HUES6 (cell line): ENCODE data around the gene ADGRV1.
"Not testable (repeated sequence)": the region's sequence is repeated elsewhere in the genome, so short reads cannot be mapped to it uniquely, and the experiment has no call there.

Source experiments
- H3K27ac ChIP-seq: 2 replicates; pipeline ENCODE4 v1.7.0; 2013; ENCODE audit warnings: low read depth, mild to moderate bottlenecking, low read length, inconsistent platforms
- H3K27me3 ChIP-seq: 2 replicates; pipeline ENCODE4 v1.6.1; 2013; ENCODE audit warnings: low read length; ENCODE audit not compliant: control insufficient read depth, insufficient read depth
- H3K36me3 ChIP-seq: 2 replicates; pipeline ENCODE4 v1.6.1; 2013; ENCODE audit warnings: low read length; ENCODE audit not compliant: control insufficient read depth, insufficient read depth
- H3K4me1 ChIP-seq: 2 replicates; pipeline ENCODE4 v1.6.1; 2013; ENCODE audit warnings: low read length; ENCODE audit not compliant: control insufficient read depth, insufficient read depth
- H3K4me3 ChIP-seq: 2 replicates; pipeline ENCODE4 v1.5.1; 2013; ENCODE audit warnings: low read depth, low read length
- H3K9ac ChIP-seq: one replicate; pipeline ENCODE4 v1.6.1; 2013; ENCODE audit warnings: mild to moderate bottlenecking, low read length
- H3K9me3 ChIP-seq: 2 replicates; pipeline ENCODE4 v1.6.1; 2013; ENCODE audit warnings: low read depth, low read length; ENCODE audit not compliant: control insufficient read depth, insufficient read depth

Gene ADGRV1

GRCh38 chr5:91048073-91048472 lies 489.5 kb downstream of the ADGRV1 start:
- no peak overlapping the region for H3K9ac ChIP-seq
- no peak overlapping the region for H3K4me3 ChIP-seq
- H3K9me3 ChIP-seq = no peaks in the 10 kb centered on the region
- H3K4me1 ChIP-seq = no peaks in the 10 kb centered on the region; the same call in 1 of the 2 replicates
- H3K36me3 ChIP-seq = no peaks in the 10 kb centered on the region
- H3K27ac ChIP-seq = no peak overlapping the region
- H3K27me3 ChIP-seq = no peaks in the 10 kb centered on the region

- Histone ChIP-seq H3K27ac (no peak overlapping the region), H3K9ac (no peak overlapping the region), H3K36me3 (no peaks in the 10 kb centered on the region), H3K4me3 (no peak overlapping the region), H3K4me1 (no peaks in the 10 kb centered on the region; the same call in 1 of the 2 replicates), H3K9me3 (no peaks in the 10 kb centered on the region), H3K27me3 (no peaks in the 10 kb centered on the region)
Measured at GRCh38 chr5:91049112-91049511, 490.5 kb downstream of the ADGRV1 start.

GRCh38 chr5:91049800-91050199 lies 491.2 kb downstream of the ADGRV1 start:
- Histone ChIP-seq H3K9me3 (no peaks in the 10 kb centered on the region), H3K27ac (no peak overlapping the region), H3K4me1 (no peaks in the 10 kb centered on the region; the same call in 1 of the 2 replicates), H3K9ac (no peak overlapping the region), H3K27me3 (no peaks in the 10 kb centered on the region), H3K4me3 (no peak overlapping the region), H3K36me3 (no peaks in the 10 kb centered on the region)

GRCh38 chr5:91052411-91052810 lies 493.8 kb downstream of the ADGRV1 start:
- H3K4me3 ChIP-seq, H3K27me3 ChIP-seq, H3K9me3 ChIP-seq, H3K27ac ChIP-seq, H3K36me3 ChIP-seq, H3K9ac ChIP-seq, H3K4me1 ChIP-seq: not testable (repeated sequence)

- Histone ChIP-seq H3K27ac (no peak overlapping the region), H3K4me1 (no peaks in the 10 kb centered on the region; the same call in 1 of the 2 replicates), H3K9ac (no peak overlapping the region), H3K9me3 (no peaks in the 10 kb centered on the region), H3K27me3 (no peaks in the 10 kb centered on the region), H3K36me3 (no peaks in the 10 kb centered on the region), H3K4me3 (no peak overlapping the region)
Measured at GRCh38 chr5:91052977-91053740, 494.6 kb downstream of the ADGRV1 start.

GRCh38 chr5:91053741-91054025 lies 495.1 kb downstream of the ADGRV1 start:
- no peaks in the 10 kb centered on the region for H3K4me1 ChIP-seq
- H3K9me3 ChIP-seq = no peaks in the 10 kb centered on the region
- no peak overlapping the region for H3K9ac ChIP-seq
- H3K4me3 ChIP-seq = no peak overlapping the region
- no peak overlapping the region for H3K27ac ChIP-seq
- no peaks in the 10 kb centered on the region for H3K27me3 ChIP-seq
- no peaks in the 10 kb centered on the region for H3K36me3 ChIP-seq

- H3K27me3 ChIP-seq = no peaks in the 10 kb centered on the region
- no peaks in the 10 kb centered on the region for H3K9me3 ChIP-seq
- H3K4me1 ChIP-seq = no peaks in the 10 kb centered on the region
- H3K27ac ChIP-seq = no peak overlapping the region
- no peaks in the 10 kb centered on the region for H3K36me3 ChIP-seq
- no peak overlapping the region for H3K4me3 ChIP-seq
- H3K9ac ChIP-seq = no peak overlapping the region
Measured at GRCh38 chr5:91058155-91058554, 499.6 kb downstream of the ADGRV1 start.

GRCh38 chr5:91058575-91058974 lies 500.0 kb downstream of the ADGRV1 start:
- Histone ChIP-seq H3K36me3 (no peaks in the 10 kb centered on the region), H3K4me3 (no peak overlapping the region), H3K4me1 (no peaks in the 10 kb centered on the region), H3K9me3 (no peaks in the 10 kb centered on the region), H3K27me3 (no peaks in the 10 kb centered on the region), H3K9ac (no peak overlapping the region), H3K27ac (no peak overlapping the region)

- Histone ChIP-seq H3K4me1 (no peaks in the 10 kb centered on the region), H3K4me3 (no peak overlapping the region), H3K27ac (no peak overlapping the region), H3K9ac (no peak overlapping the region), H3K9me3 (no peaks in the 10 kb centered on the region), H3K27me3 (no peaks in the 10 kb centered on the region), H3K36me3 (no peaks in the 10 kb centered on the region)
Measured at GRCh38 chr5:91059409-91059808, 500.8 kb downstream of the ADGRV1 start.

GRCh38 chr5:91061094-91061493 lies 502.5 kb downstream of the ADGRV1 start:
- no peak overlapping the region for H3K27ac ChIP-seq
- no peaks in the 10 kb centered on the region for H3K9me3 ChIP-seq
- no peaks in the 10 kb centered on the region for H3K27me3 ChIP-seq
- H3K36me3 ChIP-seq = no peaks in the 10 kb centered on the region
- no peak overlapping the region for H3K4me3 ChIP-seq
- H3K9ac ChIP-seq = no peak overlapping the region
- no peaks in the 10 kb centered on the region for H3K4me1 ChIP-seq

- H3K27ac ChIP-seq = no peak overlapping the region
- no peak overlapping the region for H3K9ac ChIP-seq
- H3K9me3 ChIP-seq = no peaks in the 10 kb centered on the region
- no peaks in the 10 kb centered on the region for H3K36me3 ChIP-seq
- no peaks in the 10 kb centered on the region for H3K4me1 ChIP-seq
- H3K4me3 ChIP-seq = no peak overlapping the region
- H3K27me3 ChIP-seq = no peaks in the 10 kb centered on the region
Measured at GRCh38 chr5:91061946-91062562, 503.5 kb downstream of the ADGRV1 start.
